Panc1 (cell line): ENCODE results near the gene HOMER2. TPM values are rescaled to one million over a fixed set of nuclear protein-coding genes. Genes with fewer than 3 reads are reported as not detected.

Source experiments
- ATAC-seq: fragments of 200-7000 bp; cut with Tn5 transposase; 2 replicates; pipeline ENCODE4 v1.9.1; 2020; ENCODE audit warnings: mild to moderate bottlenecking, moderate library complexity
- BruUV-seq: library from RNA; stranded (reverse); fragments of 400-500 nt; replicated peaks from 2 replicates; lab custom pipeline; 2021; lab: Mats Ljungman, UMichigan
- CTCF ChIA-PET: fragments of 300-600 bp; sonication (Branson Sonifier 250); formaldehyde crosslinking; loops from one replicate; lab custom pipeline; 2022; ENCODE audit warnings: antibody characterized with exemption; lab: Charles Lee
- POLR2A ChIA-PET: fragments of 300-600 bp; sonication (Branson Sonifier 250); formaldehyde crosslinking; loops from one replicate; lab custom pipeline; 2022; ENCODE audit warnings: antibody characterized with exemption; lab: Charles Lee
- DNase-seq: peaks from one replicate; pipeline ENCODE4 v3.0.0-alpha.2; 2010; ENCODE audit warnings: low read depth, low spot score
- H3K27ac ChIP-seq: 2 replicates; pipeline ENCODE4 v1.5.1; 2011; ENCODE audit warnings: mild to moderate bottlenecking, low read length, inconsistent platforms
- H3K27me3 ChIP-seq: fragments of 200-500 bp; sonication (Bioruptor generic); 2 replicates; pipeline ENCODE4 v1.6.0; 2014; ENCODE audit warnings: low read length, inconsistent platforms; ENCODE audit not compliant: control insufficient read depth, insufficient read depth
- H3K36me3 ChIP-seq: fragments of 200-500 bp; sonication (Bioruptor generic); 2 replicates; pipeline ENCODE4 v1.5.1; 2014; ENCODE audit warnings: inconsistent platforms, mild to moderate bottlenecking, low read length, moderate library complexity; ENCODE audit not compliant: control insufficient read depth, insufficient read depth
- H3K4me1 ChIP-seq: 2 replicates; pipeline ENCODE4 v1.5.1; 2011; ENCODE audit warnings: inconsistent platforms, mild to moderate bottlenecking, low read length, moderate library complexity; ENCODE audit not compliant: control insufficient read depth, insufficient read depth
- H3K4me3 ChIP-seq, 2 experiments: 2 replicates each; pipeline ENCODE4 v1.5.1; 2011 to 2012; ENCODE audit warnings: low read depth in 2 of 2, low read length in 2 of 2, mild to moderate bottlenecking in 2 of 2, inconsistent platforms in 1 of 2, moderate library complexity in 1 of 2
- H3K9me3 ChIP-seq: fragments of 200-500 bp; sonication (Bioruptor generic); 2 replicates; pipeline ENCODE4 v1.5.1; 2014; ENCODE audit warnings: low read depth, mild to moderate bottlenecking, inconsistent platforms, low read length, moderate library complexity; ENCODE audit not compliant: control insufficient read depth, insufficient read depth
- CTCF ChIP-seq: fragments of 450-650 bp; IDR thresholded peaks from 2 replicates; pipeline ENCODE4 v1.5.1; 2017; ENCODE audit warnings: mild to moderate bottlenecking
- POLR2AphosphoS5 ChIP-seq: IDR thresholded peaks from 2 replicates; pipeline ENCODE4 v1.6.1; 2012; ENCODE audit warnings: mild to moderate bottlenecking, low read depth, low read length, moderate library complexity
- REST ChIP-seq, 2 experiments: IDR thresholded peaks; 2 replicates each; pipeline ENCODE4 v1.6.1; 2011 to 2012; ENCODE audit warnings: low read depth in 2 of 2, control low read depth in 1 of 2, low read length in 1 of 2, mild to moderate bottlenecking in 1 of 2, moderate library complexity in 1 of 2; ENCODE audit not compliant: insufficient read depth in 1 of 2
- SIN3A ChIP-seq: IDR thresholded peaks from 2 replicates; pipeline ENCODE4 v1.6.1; 2012; ENCODE audit warnings: low read depth, mild to moderate bottlenecking, low read length, moderate library complexity, borderline replicate concordance; ENCODE audit not compliant: insufficient read depth
- TCF7L2 ChIP-seq: IDR thresholded peaks from 2 replicates; pipeline ENCODE4 v1.6.1; 2011; ENCODE audit warnings: mild to moderate bottlenecking, low read depth, low read length, inconsistent platforms
- in situ Hi-C: cut with HindIII; loops from 2 replicates; pipeline ENCODE4 v1.10.0; 2016; ENCODE audit warnings: low sequenced_read_pairs, low pct_unique_long_range_greater_than_20kb
- intact Hi-C: fragments of 100-400 bp; cut with micrococcal nuclease; formaldehyde crosslinking; loops from one replicate; pipeline ENCODE4 v1.10.0; 2022; ENCODE audit not compliant: unreplicated experiment
- total RNA-seq: library from RNA; stranded (reverse); gene quantifications from one replicate; pipeline ENCODE4 v1.2.1, GENCODE V29; 2021; ENCODE audit not compliant: unreplicated experiment

HOMER2 gene
- total RNA-seq, 1 experiment from 2014 or later = 35.9 TPM

GRCh38 chr15:82930461-82930860 lies 22.1 kb downstream of the HOMER2 start:
- in situ Hi-C loops (no loop called here), intact Hi-C loops (no loop called here)
- no peaks in the 10 kb centered on the region for H3K9me3 ChIP-seq
- H3K4me3 ChIP-seq = no peak overlapping the region
- ATAC-seq (no peak), DNase-seq (no peak)
- ChIA-PET POLR2A (no interaction called here), CTCF (interaction anchor here (0.6 kb wide), 1 partner anchor 11 kb away, joined by 3 read pairs; no protein-coding TSS in a partner anchor)
- H3K27ac ChIP-seq = no peak overlapping the region
- H3K36me3 ChIP-seq = no peaks in the 10 kb centered on the region
- no peaks in the 10 kb centered on the region for H3K4me1 ChIP-seq
- BruUV-seq = no TSS peak
- TF ChIP-seq TCF7L2 (no peak), CTCF (no peak), SIN3A (no peak), POLR2AphosphoS5 (no peak), REST (IDR thresholded peaks at IDR 0.05; ENCODE audit: insufficient read depth in 1 of 2, low read depth in 2 of 2, low read length in 1 of 2) (no peak)
- no peaks in the 10 kb centered on the region for H3K27me3 ChIP-seq

GRCh38 chr15:82928711-82929110 lies 23.8 kb downstream of the HOMER2 start:
- CTCF ChIA-PET = no interaction called here
- TF ChIP-seq REST (IDR thresholded peaks at IDR 0.05; ENCODE audit: insufficient read depth in 1 of 2, low read depth in 2 of 2, low read length in 1 of 2) (no peak), SIN3A (no peak), TCF7L2 (no peak), CTCF (no peak), POLR2AphosphoS5 (no peak)
- no TSS peak for BruUV-seq

More at GRCh38 chr15:82928711-82929110, 23.8 kb downstream of the HOMER2 start:
- no peaks in the 10 kb centered on the region for H3K9me3 ChIP-seq
- intact Hi-C loops = no loop called here
- in situ Hi-C loops = no loop called here
- no peak for ATAC-seq
- no peak for DNase-seq
- H3K27ac ChIP-seq = no peak overlapping the region
- H3K4me3 ChIP-seq = no peak overlapping the region
- no peaks in the 10 kb centered on the region for H3K27me3 ChIP-seq
- no peaks in the 10 kb centered on the region for H3K4me1 ChIP-seq
- POLR2A ChIA-PET = no interaction called here
- H3K36me3 ChIP-seq = no peaks in the 10 kb centered on the region
